Activated CD4-positive, alpha-beta T cell treated with anti-CD3 and anti-CD28 coated beads, Interleukin-2, amount 50 U/mL, for 48 hours (primary cell): Measurements from ENCODE around the gene ZCCHC10.
"Not testable (repeated sequence)": the region's sequence is repeated elsewhere in the genome, so short reads cannot be mapped to it uniquely, and the experiment has no call there.

ENCODE experiments used
- DNase-seq, 2 experiments: peaks; one replicate each; pipeline ENCODE4 v3.0.0-alpha.2; 2020

Gene ZCCHC10

GRCh38 chr5:133041157-133041784 lies 14.9 kb upstream of the ZCCHC10 start:
- DNase-seq: no peak

- not testable (repeated sequence) for DNase-seq
These were observed 10.3 kb upstream of the ZCCHC10 start for GRCh38 chr5:133036677-133037076.

GRCh38 chr5:133035224-133035623 lies 8.9 kb upstream of the ZCCHC10 start:
- no peak for DNase-seq

- no peak for DNase-seq
These were observed 7.7 kb upstream of the ZCCHC10 start for GRCh38 chr5:133034064-133034463.

GRCh38 chr5:133032852-133033742 lies 6.7 kb upstream of the ZCCHC10 start:
- no peak for DNase-seq

- no peak for DNase-seq
These were observed 4.1 kb upstream of the ZCCHC10 start for GRCh38 chr5:133030343-133031005.

- DNase-seq: no peak
These were observed 3.1 kb upstream of the ZCCHC10 start for GRCh38 chr5:133029416-133029815.

GRCh38 chr5:133026664-133027153 lies 360 bp upstream of the ZCCHC10 start:
- no peak for DNase-seq

GRCh38 chr5:133019471-133019870 lies 6.9 kb downstream of the ZCCHC10 start:
- DNase-seq: not testable (repeated sequence)

- no peak for DNase-seq
These were observed 8.4 kb downstream of the ZCCHC10 start for GRCh38 chr5:133017964-133018363.

GRCh38 chr5:133015466-133015865 lies 10.9 kb downstream of the ZCCHC10 start:
- no peak for DNase-seq

- DNase-seq: not testable (repeated sequence)
These were observed 17.9 kb downstream of the ZCCHC10 start for GRCh38 chr5:133008455-133008854.

- DNase-seq: no peak
These were observed 19.7 kb downstream of the ZCCHC10 start for GRCh38 chr5:133006653-133007052.

- no peak for DNase-seq
These were observed 27.1 kb downstream of the ZCCHC10 start for GRCh38 chr5:132999246-132999645.

GRCh38 chr5:132998556-132998955 lies 27.8 kb downstream of the ZCCHC10 start:
- DNase-seq: no peak

- DNase-seq: no peak
These were observed 30.0 kb downstream of the ZCCHC10 start for GRCh38 chr5:132996307-132996706.

GRCh38 chr5:132987531-132988408 lies 38.6 kb downstream of the ZCCHC10 start:
- no peak for DNase-seq

- DNase-seq: not testable (repeated sequence)
These were observed 43.4 kb downstream of the ZCCHC10 start for GRCh38 chr5:132982971-132983370.

- DNase-seq: no peak
These were observed 45.1 kb downstream of the ZCCHC10 start for GRCh38 chr5:132981288-132981687.

- DNase-seq: no peak
These were observed 46.4 kb downstream of the ZCCHC10 start for GRCh38 chr5:132979976-132980375.

GRCh38 chr5:132979367-132979940 lies 46.9 kb downstream of the ZCCHC10 start:
- no peak for DNase-seq

GRCh38 chr5:132976852-132977251 lies 49.5 kb downstream of the ZCCHC10 start:
- no peak for DNase-seq
